NCI-H774 (cell line): ENCODE data around the gene IZUMO1.

Experiments used
- DNase-seq: peaks from one replicate; lab custom pipeline; 2025; lab: John Stamatoyannopoulos, UW

The IZUMO1 gene

GRCh38 chr19:48757089-48757675, 10.5 kb upstream of the IZUMO1 start:
- no peak for DNase-seq

GRCh38 chr19:48756686-48757085, 10.0 kb upstream of the IZUMO1 start:
- DNase-seq = no peak

- DNase-seq = no peak
Observed at GRCh38 chr19:48756212-48756611, 9.5 kb upstream of the IZUMO1 start.

GRCh38 chr19:48755787-48756186, 9.1 kb upstream of the IZUMO1 start:
- no peak for DNase-seq

- DNase-seq = no peak
Observed at GRCh38 chr19:48755084-48755641, 8.5 kb upstream of the IZUMO1 start, which contains the start of gene FGF21. Gene FGF21 (plus strand): TSS chr19:48755524. CDS start chr19:48756237, 713 bp downstream.

GRCh38 chr19:48752496-48753365, 6.0 kb upstream of the IZUMO1 start, which contains the start of gene FUT1:
Gene FUT1 (minus strand): TSS chr19:48752641. CDS start chr19:48751281, 1,360 bp downstream.
- peak; percentile 91 for DNase-seq

GRCh38 chr19:48751845-48752495, 5.3 kb upstream of the IZUMO1 start:
- DNase-seq = no peak

GRCh38 chr19:48750771-48751504, 4.2 kb upstream of the IZUMO1 start:
- no peak for DNase-seq

- DNase-seq = no peak
Observed at GRCh38 chr19:48750351-48750750, 3.6 kb upstream of the IZUMO1 start.

GRCh38 chr19:48749571-48750198, 3.0 kb upstream of the IZUMO1 start:
- no peak for DNase-seq

- DNase-seq = no peak
Observed at GRCh38 chr19:48746110-48746509, 599 bp downstream of the IZUMO1 start.

GRCh38 chr19:48745208-48745995, 1.3 kb downstream of the IZUMO1 start:
- peak; percentile 44 for DNase-seq

GRCh38 chr19:48742096-48742495, 4.6 kb downstream of the IZUMO1 start:
- no peak for DNase-seq

- no peak for DNase-seq
Observed at GRCh38 chr19:48741129-48741999, 5.3 kb downstream of the IZUMO1 start.

GRCh38 chr19:48740164-48740972, 6.3 kb downstream of the IZUMO1 start, which contains the start of gene RASIP1:
Gene RASIP1 (minus strand): TSS chr19:48740610. CDS start chr19:48740282, 328 bp downstream.
- no peak for DNase-seq

GRCh38 chr19:48739404-48740163, 7.1 kb downstream of the IZUMO1 start:
- no peak for DNase-seq

- DNase-seq = peak; percentile 92
Observed at GRCh38 chr19:48738557-48739403, 7.9 kb downstream of the IZUMO1 start.
